GM19438 (cell line): ENCODE measurements around the gene FSD1.
"Not testable (repeated sequence)": the region's sequence is repeated elsewhere in the genome, so short reads cannot be mapped to it uniquely, and the experiment has no call there.

Experiments
- ATAC-seq: cut with Tn5 transposase; IDR thresholded peaks from one replicate; pipeline ENCODE4 v1.9.1; 2021; ENCODE audit warnings: low read depth; ENCODE audit not compliant: unreplicated experiment

FSD1 gene

DNA sequence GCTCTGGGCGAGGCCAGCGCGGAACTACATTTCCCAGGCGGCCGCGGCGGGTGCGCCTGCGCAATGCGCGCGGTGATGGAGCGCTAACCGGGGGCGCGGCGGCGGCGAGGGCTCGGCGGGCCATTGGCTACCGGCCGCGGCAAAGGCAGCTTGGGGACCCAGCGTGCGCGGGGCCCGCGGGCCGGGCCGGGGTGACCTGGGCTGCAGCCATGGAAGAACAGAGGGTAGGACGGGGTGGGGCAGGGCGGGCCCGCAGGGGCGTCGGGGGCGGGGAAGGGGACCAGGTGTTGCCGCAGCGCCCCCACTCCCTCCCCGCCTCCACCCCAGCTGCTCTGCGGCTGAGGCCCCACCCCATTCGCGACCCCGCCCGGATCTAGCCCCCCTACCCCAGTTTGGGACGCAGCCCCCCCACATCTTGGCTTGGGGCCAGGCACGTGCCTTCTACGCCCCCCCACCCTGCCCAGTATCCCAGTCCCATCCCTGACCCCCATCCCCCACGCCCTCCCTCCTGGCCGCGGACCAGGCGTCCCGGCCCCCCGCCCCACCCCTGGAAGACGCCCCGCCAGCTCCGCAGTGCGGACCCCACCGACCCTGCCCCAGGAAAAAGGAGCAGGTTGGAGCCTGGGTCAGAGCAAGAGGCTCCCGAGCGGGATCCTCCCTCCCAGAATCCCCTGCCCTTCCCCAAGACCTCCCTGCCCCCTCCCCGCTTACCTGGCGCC is at the start of gene FSD1:
FSD1 (plus strand) TSS at position 61 of the 719 bp plus-strand sequence; CDS start at position 210, 149 bp downstream.
- ATAC-seq = no peak

- no peak for ATAC-seq
These were observed 47.8 kb upstream of the FSD1 start for GRCh38 chr19:4256563-4256962.

- ATAC-seq = no peak
These were observed 47.4 kb upstream of the FSD1 start for GRCh38 chr19:4257025-4257424.

DNA sequence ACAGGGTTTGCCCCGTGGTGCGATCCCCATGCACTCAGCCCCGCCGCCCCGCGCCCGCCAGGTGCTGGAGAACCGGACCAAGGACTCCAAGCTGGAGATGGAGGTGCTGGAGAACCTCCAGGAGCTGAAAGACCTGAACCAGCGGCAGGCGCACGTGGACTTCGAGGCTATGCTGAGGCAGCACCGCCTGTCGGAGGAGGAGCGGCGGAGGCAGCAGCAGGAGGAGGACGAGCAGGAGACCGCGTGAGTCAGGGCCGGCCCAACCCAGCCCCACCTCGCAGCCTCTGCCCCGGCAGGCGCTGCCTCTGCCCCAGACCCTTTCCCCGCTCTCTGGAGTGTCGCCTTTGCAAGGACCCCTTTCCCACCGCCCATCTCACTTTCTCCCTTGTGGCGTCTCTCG is 46.2 kb upstream of the FSD1 start:
- ATAC-seq = no peak

DNA sequence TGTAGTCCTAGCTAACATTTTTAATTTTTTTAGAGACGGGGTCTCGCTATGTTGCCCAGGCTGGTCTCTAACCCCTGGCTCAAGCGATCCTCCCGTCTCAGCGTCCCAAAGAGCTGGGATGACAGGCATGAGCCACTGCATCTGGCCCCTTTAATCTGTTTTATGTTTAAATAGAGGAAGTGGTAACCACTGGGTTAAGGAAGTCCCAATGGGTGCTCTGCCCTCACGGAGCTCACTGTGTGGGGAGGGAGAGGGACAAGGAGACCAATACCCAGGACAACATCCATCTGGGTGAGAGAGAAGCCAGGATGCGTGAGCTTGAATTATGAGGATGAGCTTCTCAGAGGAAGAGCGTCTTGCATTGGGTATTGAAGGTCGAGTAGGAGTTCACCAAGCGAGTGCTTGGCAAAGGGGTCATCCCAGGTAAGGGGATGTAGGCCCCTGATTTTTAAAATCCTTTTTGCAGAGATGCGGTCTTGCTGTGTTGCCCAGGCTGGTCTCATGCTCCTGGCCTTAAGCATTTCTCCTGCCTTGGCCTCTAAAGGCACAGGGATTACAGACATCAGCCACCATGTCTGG is 43.7 kb upstream of the FSD1 start:
- ATAC-seq = no peak

DNA sequence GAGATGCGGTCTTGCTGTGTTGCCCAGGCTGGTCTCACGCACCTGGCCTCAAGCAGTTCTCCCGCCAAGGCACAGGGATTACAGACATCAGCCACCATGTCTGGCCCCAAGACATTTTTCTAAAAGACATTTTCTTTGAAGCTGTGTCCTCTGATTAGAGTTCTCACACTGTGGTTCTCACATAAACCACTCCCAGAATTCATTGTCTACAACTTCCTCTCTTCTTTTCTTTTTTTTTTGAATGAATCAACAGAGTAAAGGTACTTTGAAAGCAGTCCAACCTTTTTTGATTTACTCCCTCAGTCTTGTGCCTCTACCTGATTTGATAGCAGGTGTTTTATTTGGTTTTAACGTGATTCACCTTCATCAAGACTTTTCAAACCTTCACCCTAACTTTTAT is 39.6 kb upstream of the FSD1 start:
- no peak for ATAC-seq

- no peak for ATAC-seq
These were observed 38.0 kb upstream of the FSD1 start for GRCh38 chr19:4266253-4267000.

- ATAC-seq = no peak
These were observed 37.1 kb upstream of the FSD1 start for GRCh38 chr19:4267101-4267900.

DNA sequence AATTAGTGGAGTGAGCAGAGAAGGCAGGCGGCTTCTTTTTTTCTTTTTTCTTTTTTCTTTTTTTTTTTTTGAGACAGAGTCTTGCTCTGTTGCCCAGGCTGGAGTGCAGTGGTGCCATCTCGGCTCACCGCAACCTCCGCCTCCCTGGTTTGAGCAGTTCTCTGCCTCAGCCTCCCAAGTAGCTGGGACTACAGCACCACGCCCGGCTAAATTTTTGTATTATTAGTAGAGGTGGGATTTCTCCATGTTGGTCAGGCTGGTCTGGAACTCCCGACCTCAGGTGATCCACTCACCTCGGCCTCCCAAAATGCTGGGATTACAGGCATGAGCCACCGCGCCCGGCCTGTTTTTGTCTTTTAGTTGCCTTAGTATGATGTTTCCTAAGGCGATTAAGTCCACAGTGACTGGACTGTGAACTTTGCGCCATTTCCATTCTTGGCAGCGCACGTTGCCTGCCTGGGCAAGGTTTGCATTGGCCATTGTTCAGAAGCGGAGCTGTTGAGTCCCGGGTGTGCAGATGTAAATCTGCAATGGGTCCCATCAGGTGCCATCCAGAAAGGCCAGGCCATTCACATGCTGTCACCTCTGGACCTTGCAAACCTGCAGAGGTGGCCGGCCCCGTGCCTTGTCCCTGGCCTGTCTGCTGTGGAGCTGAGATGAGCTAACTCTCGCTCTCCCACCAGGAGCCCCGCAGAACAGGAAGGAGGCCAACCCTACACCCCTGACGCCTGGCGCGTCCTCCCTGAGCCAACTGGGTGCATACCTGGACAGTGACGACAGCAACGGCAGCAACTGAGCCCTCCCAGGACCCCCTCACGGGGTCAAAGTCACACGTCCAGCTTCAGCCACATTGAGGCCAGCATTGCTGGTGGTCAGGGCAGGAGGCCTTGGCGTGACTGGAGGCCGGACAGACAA is 36.2 kb upstream of the FSD1 start:
- no peak for ATAC-seq

GRCh38 chr19:4268816-4269430 is 35.5 kb upstream of the FSD1 start:
- no peak for ATAC-seq

GRCh38 chr19:4272894-4273293 is 31.5 kb upstream of the FSD1 start:
- ATAC-seq = no peak

DNA sequence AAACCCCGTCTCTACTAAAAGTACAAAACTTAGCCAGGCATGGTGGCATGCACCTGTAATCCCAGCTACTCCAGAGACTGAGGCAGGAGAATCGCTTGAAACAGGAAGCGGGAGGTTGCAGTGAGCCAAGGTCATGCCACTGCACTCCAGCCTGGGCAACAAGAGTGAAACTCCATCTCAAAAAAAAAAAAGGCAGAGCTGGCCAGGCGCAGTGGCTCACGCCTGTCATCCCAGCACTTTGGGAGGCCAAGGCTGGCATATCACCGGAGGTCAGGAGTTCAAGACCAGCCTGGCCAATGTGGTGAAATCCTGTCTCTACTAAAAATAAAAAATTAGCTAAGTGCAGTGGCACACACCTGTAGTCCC is 30.1 kb upstream of the FSD1 start:
- ATAC-seq = not testable (repeated sequence)

GRCh38 chr19:4277191-4277696 is 27.2 kb upstream of the FSD1 start:
- no peak for ATAC-seq

- no peak for ATAC-seq
These were observed 26.4 kb upstream of the FSD1 start for GRCh38 chr19:4278010-4278409.

DNA sequence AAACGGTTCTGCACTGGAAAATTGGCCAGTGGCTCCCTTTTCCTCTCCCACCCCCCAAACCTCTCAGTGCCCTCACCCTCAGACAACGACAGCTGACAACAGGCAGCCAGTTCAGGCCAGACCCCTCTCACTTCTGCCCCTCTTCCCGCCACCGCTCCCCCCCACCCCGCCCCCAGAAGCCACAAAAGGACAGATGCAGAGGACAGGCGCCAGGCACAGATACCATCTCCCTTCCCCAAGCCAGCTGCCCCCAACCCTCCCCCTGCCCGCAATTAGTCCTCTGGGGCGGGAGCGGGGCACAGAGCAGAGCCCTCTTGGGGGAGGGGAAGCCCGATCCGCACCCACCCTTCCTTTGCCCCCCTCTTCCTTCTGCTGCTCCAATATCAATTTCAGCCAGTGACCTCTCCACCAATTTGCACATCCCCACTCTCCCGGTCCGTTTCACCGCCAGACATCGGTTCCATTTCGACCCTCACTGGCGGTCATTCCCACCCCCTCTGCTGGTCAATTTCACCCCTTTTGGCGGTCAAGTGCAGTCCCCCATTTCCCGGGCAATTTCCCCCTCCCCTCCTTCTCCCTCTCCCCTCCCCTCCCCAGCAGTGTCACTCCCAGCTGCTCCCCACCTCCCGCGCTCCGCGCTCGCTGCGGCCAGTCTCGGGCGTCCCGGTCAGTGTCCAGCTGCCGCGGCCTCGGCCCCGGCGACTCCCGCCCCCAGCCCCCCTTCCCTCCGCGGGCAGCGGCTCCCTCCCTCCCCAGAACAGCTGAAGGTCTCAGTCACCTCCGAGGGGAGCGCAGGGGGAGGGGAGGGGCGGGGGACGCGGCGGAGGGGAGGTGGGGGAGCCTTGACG is 25.8 kb upstream of the FSD1 start, which contains the start of gene SHD:
SHD (plus strand) TSS at position 848 of the 848 bp plus-strand sequence. CDS start 798 bp downstream, outside the sequence.
- ATAC-seq = no peak

DNA sequence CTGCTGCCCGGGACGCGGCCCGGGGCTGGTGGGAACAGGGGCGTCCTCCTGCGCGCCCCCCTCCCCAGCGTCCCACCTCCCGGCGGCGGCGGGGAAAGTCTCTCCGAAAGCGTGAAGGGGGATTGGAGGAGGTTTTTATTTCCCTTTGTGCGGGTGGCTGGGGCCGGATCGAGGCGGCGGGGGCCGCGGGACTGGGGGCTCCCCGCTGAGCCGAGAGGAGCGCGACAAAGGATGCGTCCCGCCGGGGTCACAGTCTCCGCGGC is 25.2 kb upstream of the FSD1 start:
- no peak for ATAC-seq

GRCh38 chr19:4279530-4280422 is 24.6 kb upstream of the FSD1 start:
- no peak for ATAC-seq
